GM19035 (cell line): Measurements from ENCODE around the gene SSTR5.
"Not testable (repeated sequence)": the region's sequence is repeated elsewhere in the genome, so short reads cannot be mapped to it uniquely, and the experiment has no call there.

Experiments used
- ATAC-seq: cut with Tn5 transposase; IDR thresholded peaks from one replicate; pipeline ENCODE4 v1.9.1; 2021; ENCODE audit not compliant: unreplicated experiment

SSTR5 gene

DNA sequence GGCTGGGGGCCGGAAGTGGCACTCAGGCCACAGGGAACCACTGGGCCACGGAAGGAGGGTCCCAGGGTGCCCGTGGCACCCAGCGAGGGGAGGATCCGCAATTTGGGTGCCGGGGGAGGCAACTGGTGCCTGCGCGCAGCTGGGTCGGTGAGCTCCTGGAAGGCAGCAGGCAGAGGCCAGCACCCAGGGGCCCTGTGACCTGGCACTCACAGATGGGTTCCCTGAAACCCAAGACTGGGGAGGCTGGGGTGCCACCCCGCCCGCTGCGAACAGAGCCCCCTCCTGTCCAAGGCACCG is 663 bp downstream of the SSTR5 start:
- no peak for ATAC-seq

DNA sequence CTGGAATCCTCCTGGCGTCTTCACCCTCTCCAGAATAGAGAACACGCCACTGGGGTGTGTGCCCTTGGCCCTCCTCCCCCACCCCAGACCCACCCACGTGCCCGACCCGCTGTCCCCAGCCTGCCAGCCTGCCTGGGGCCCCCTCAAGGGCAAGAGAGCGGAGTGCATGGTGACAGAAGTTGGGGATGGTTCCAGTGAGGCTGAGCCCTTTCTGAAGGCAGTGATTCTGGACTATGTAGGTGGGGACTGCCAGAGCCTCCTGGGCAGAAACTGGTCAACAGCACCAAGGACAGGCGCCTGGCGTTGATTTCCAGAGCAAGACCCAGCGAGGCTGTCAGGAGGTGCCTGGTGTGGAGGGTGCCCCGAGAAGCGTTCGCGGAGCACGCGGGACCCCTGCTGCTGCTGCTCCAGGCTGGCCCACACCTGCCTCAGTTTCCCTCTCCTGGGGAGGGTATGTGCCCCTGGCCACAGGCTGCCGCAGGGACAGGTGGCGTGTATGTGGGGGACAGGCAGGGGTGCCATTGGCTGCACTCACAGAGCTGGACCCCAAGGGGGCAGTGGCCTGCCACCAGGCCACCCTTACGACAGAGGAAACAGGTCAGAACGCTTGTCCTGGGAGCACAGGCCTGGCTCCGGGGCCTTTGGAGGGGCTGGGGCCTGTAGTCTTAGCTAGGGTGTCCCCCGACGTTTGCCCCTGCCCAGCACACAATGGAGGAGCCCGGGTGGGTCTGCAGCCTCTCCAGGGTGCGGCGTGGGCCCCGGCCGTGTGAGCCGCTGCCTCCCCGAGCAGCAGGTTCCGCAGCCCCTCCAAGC is 1.2 kb downstream of the SSTR5 start:
- no peak for ATAC-seq

DNA sequence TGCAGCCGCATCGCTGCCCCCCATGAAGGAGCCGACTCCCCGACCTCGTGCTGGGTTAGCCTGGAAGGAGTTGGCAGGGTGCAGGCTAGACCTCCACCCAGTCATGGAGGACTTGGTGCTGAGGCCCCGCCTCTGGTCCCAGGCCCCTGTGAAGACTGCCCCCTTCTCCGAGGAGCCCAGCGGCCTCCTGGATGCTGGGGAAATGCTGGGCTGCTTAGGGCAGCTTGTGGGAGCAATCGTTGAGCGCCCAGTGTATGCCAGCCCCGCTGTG is 1.8 kb downstream of the SSTR5 start:
- ATAC-seq = no peak

DNA sequence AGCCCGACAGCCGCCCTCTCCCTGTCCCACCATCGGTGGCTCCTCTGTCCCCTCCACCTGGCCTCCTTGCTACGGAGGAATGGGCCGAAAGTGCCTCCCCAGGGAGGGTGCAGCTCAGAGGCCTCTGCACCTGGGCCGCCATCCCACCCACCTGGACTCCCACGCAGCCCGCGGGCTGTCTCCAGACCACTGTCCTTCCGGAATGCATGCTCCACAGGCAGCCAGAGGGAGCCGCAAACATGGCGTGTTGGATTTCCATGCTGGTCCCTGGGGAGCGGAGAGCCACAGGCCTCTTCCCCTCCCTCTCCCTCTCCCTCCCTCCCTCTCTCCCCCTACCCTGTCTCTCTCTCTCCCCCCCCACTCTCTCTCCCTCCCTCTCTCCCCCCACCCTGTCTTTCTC is 3.0 kb downstream of the SSTR5 start:
- ATAC-seq = no peak

DNA sequence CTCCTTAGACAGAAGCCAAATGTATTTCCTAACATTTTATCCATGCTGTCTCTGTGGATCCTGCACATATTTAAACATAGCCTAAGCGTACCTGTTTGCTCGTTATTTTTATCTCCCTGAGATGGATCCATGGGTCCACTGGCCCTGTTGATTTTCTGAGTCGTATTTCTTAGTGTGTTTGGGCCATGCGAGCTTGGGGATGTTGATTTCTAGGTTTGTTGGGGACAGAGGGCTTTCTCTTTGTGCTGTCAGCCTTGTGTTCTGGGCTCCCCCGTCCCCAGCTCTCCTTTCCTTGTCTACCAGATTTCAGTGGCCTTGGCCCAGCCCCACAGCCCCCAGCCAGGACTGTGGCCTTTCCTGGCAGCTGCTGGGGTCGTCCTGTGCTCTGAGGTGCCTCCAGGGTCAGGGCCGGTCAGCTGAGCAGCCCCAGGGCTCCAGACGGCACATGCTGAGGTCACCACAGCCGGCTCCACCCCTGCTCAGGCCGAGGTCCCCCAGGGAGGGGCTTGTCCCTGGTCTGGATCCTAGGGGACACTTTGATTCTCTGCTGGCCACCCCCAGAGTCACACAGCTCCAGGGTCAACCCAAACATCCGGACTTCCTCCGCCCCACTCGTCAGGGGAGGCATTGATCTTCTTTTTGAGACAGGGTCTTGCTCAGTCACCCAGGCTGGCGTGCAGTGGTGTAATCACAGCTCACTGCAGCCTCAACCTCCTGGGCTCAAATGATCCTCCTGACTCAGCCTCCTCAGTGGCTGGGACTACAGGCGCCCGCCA is 4.4 kb downstream of the SSTR5 start:
- ATAC-seq = no peak

DNA sequence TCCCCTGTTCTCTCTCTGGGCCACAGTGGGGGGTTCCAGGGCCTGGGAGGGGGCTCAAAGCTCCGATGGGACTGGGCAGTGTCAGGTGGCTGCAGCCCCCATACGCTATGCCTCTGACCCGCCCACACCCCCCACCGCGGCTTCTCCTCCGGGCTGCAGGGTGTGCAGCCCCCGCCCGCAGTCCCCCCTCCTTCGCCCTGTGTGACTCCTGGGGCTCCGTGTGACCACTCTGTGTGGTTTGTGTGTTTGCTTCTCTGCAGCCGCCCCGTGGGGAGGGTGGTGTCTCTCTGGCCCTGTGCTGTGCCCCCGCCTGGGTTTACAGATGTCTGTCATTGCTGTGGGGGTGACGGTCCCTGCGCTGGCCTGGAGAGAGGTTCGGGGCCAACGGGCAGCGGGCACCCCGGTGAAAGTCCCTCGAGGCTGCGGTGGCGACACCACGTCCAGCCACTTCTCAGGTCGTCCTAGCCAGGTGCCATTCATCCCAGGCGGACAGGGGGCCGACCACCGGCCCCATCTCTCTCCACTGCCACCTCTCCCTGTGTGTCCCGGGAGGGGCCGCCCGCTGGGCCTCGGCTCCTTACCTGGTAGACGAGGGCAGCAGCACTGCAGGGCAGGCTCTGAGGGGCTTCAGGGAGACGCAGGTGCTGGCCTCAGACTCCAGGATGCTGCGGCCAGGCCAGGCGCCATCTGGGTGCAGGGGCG is 5.5 kb downstream of the SSTR5 start:
- no peak for ATAC-seq

DNA sequence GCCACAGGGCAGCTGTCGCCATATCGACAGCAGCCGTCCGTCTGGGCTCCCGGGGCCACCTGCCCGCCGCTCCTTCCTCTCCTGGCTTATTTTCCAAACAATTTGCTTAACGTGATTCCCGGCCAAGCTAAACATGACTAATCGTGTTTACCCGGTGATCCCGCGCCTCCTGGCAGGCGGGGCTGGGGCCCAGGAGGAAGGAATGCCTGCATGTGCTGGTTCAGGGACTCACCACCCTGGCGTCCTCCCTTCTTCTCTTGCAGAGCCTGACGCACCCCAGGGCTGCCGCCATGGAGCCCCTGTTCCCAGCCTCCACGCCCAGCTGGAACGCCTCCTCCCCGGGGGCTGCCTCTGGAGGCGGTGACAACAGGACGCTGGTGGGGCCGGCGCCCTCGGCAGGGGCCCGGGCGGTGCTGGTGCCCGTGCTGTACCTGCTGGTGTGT is 6.1 kb downstream of the SSTR5 start:
- ATAC-seq = no peak

DNA sequence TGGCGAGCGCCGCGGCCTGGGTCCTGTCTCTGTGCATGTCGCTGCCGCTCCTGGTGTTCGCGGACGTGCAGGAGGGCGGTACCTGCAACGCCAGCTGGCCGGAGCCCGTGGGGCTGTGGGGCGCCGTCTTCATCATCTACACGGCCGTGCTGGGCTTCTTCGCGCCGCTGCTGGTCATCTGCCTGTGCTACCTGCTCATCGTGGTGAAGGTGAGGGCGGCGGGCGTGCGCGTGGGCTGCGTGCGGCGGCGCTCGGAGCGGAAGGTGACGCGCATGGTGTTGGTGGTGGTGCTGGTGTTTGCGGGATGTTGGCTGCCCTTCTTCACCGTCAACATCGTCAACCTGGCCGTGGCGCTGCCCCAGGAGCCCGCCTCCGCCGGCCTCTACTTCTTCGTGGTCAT is 6.8 kb downstream of the SSTR5 start:
- ATAC-seq = no peak

DNA sequence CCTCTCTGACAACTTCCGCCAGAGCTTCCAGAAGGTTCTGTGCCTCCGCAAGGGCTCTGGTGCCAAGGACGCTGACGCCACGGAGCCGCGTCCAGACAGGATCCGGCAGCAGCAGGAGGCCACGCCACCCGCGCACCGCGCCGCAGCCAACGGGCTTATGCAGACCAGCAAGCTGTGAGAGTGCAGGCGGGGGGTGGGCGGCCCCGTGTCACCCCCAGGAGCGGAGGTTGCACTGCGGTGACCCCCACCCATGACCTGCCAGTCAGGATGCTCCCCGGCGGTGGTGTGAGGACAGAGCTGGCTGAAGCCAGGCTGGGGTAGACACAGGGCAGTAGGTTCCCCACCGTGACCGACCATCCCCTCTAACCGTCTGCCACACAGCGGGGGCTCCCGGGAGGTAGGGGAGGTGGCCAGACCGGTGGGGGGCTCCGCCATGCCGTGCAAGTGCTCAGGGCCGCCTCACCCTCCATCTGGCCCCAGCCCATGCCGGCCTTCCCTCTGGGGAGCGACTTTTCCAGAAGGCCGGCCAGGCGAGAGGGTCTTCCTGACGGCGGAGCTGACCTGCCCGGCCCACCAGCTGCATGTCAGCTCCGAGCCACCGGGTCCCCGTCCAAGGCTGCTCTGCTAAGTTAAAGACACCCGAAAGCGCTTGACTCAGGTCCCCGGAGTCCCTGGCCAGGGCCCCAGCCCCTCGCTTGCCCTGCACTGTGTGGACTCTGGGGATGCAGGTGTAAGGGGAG is 7.4 kb downstream of the SSTR5 start:
- ATAC-seq = no peak

DNA sequence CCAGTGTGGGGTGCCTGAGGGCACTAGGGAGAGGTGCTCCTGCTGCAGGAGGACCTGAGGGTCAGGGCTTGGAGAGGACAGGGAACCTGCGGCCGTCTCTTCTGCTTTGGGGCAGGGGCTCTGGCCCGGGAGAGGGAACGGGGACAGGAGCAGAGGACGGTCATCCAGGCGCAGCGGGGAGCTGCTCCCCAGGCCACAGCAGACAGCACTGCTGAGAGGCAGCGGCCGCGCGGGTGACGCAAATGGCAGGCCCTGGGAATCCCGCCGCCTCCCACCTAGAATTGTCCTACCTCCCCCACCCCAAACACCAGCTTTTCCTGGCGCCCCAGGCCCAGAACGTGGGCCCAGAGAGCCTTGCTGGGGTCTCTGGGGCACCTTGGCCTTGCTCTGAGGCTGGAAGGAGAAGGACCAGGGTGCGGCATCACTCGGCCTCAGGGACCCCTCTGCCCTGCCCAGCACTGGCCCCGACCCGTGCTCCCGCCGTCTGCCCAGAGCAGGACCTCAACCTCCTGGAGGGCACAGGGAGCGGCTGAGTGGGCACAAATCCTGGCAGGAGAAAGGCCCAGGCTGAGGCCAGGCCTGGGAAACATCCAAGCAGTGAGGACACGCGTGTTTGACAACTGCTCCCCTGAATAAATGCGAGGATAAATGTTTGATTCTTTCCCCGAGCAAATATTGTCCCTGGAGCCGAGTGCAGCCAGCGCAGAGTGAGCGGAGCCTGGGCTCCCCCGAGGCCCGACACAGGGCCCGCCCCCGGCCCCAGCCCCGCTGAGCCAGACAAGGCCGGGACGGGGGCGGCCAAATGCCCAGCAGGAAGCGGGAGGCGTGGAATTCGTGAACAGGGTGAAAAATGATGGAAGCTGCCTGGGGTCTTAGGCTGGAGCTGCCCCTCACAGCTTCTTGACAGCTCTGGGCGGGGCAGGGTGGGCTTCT is 8.5 kb downstream of the SSTR5 start:
- no peak for ATAC-seq

DNA sequence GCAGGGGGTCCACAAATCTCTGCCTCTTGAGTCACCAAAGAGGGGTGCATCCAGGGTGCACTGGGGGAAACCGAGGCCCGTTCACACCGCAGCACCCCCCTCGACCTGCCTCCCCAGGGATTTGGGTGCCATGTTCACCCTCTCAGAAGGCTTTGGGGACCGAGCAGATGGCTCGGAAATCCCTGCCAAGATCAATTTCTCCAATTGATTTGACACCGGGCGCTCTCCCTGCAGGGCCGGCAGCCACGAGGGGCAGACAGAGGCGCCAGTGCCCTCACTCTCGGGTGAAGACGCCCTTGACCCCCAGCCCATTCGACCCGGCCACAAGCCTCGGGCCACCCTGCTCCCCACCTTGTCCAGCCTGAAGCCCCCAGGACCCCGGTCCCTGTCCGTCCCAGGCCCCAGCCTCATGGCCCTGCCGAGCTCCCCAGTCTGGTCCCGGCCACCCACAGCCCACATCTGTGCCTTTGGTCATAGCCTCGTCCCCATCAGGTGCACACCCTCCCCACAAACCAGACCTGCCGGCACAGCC is 9.3 kb downstream of the SSTR5 start:
- ATAC-seq = no peak

DNA sequence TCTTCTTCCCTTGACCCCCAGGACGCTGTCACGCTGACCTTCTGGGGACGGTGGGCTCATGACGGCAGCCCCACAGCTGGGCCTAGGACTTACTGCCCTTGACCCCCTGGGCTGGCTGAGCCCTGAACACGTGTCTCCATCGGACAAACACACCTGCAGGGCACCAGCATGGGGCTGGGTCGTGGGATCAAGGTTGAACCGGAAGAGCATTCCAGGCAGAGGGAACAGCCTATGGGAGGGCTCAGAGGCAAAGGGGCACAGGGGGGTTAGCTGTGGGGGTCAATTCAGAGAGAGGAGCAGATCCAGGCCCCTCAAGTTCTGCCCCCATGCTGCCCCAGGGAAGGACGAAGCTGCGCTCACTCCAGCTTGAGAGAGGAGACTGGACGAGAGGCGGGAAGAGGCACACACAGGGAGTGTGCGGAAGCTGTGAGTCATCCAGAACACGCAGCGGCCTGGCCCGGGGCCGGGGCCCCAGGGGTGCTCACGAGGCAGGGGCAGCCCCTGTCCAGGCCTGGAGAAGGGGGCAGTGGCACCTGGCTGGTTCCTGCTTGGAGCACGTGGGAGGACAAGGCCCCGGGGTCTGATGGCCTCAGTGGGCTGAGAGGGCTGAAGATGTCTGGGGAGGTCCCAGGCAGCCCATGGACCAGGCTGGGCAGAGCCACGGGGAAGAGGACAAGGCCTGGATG is 9.9 kb downstream of the SSTR5 start:
- ATAC-seq = no peak

DNA sequence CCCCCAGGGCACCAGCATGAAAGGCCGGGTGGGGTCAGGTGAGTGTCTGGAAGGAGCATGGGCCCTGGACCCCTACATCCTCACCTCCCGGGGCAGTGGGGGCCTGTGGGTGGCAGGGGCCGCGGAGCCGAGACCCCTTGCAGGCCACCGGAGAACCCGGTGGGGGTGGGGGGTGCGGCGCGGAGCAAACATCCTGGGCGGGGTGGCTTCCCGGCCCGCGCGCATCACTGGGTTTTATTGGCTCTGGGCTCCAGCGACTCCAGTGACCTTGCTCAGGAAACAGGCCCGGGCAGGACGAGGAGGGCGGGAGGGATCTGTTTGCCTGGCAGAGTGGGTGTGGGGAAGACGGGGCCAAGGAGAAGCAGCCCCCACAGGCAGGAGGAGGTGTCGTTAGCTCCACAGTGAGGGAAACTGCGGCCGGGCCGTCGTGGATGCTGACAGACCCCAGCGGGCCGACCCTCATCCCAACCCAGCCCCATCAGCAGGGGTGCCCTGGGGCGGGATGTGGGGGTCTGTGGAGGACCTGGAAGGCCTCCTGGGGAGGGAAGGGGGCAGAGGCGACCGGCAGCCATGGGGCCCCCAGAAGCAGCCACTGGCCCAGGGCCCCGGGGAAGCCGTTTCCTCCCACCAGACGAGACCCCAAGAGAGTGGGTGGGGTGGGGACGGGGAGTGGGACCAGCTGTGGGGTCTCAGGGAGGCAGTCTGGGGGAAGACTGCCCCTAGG is 10.6 kb downstream of the SSTR5 start:
- ATAC-seq = no peak

DNA sequence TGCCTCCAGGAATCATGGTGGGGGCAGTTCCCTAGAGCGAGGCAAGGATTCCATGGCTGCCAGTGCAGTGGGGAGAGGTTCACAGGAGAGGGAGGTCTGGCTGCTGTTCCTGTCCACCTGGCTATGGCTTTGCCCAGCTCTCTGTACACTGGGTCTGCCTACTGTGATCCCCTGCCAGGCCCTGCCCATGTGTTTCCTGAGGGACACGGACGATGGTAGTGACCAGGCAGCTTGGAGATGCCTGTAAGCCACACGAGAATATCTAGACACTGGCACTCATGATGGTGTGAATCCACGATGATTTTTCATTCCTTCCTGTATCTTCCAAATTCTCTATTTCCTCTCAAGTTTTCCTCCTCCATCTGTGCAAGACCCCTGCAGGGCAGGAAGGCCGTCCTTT is 12.4 kb downstream of the SSTR5 start:
- ATAC-seq = no peak

DNA sequence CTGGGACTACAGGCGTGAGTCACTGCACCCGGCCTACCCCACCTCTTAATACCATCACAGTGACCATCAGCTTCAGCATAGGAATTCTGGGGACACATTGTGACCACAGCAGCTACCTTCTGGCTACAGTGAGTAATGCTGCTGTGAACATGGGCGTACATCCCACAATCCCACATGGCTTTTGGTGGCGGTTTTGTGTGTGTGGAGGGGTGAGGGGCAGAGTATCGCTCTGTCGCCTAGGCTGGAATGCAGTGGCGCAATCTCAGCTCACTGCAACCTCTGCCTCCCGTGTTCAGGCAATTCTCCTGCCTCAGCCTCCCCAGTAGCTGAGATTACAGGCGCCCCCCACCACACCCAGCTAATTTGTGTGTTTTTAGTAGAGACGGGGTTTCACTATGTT is 13.9 kb downstream of the SSTR5 start:
- ATAC-seq = not testable (repeated sequence)

DNA sequence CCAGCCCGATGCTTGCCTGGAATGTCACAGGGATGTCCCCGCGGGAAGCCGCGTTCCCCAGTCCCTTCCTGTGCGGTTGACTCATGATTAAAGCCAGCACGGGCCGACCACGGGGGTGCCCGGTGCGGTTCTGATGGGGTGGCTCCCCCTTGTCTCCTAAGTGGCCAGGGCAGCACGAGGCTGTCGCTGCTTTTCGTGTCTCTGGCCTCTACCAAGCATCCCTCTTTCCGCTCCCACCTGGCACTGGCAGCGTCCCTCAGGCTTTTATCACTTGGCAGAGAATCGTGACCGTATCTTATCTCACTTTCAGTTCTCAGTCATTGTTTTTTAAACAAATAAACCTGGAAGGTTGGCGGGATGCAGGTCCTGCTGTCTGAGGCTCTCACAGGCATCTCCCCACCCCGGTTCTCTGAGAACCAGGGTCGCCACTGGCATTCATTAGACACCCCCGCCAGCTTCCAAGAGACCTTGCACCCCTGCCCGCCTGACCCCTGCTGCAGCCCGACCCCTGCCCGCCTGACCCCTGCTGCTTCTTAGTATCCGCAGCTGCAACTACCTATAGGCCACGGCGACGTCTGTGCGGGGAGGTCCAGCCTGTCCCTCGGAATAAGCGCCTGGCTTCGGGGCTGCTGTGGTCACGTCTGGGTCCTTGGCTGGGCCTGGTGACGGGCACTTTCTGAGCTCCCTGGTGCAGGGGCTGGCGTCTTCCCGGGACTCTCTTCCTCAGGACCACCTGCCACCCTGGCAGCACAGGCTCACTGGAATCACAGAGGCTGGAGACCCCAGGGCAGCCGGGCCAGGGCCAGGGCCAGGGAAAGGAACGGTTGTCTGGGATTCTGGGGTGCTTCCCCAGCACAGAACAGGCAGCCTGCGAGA is 16.0 kb downstream of the SSTR5 start:
- no peak for ATAC-seq

DNA sequence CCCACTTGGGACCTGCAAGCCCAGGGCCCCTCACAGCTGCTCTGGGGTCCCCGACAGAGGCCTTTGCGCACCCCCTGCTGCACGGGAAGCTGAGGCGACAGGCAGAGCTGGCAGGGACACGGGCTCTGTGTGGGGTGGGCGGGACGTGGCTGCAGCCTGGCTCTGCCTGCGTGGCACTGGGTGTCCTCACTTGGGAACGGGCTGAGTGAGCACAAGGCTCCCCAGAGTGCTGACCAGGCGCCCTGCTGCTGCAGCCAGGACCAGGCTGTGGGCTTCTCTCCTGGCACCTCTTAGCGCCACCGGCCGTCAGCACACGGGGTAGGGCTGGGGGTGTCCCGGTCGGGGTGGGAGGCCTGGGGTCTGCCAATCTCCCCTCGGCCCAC is 16.9 kb downstream of the SSTR5 start:
- ATAC-seq = no peak
